Endothelial cell of umbilical vein (primary cell): ENCODE data around the gene PTPRZ1.

ENCODE experiments used
- CTCF ChIP-seq, 2 donors: IDR thresholded peaks; 1 replicate in 1 of 2; 2 replicates in 1 of 2; pipeline ENCODE4 v1.5.1; 2011; ENCODE audit warnings: low read length in 2 of 2, mild to moderate bottlenecking in 2 of 2, moderate library complexity in 2 of 2, control low read depth in 1 of 2, inconsistent platforms in 1 of 2, low read depth in 1 of 2; ENCODE audit not compliant: insufficient read depth in 1 of 2; ENCODE audit errors: extremely low read depth in 1 of 2
- EZH2 ChIP-seq: IDR thresholded peaks from 2 replicates; pipeline ENCODE4 v1.6.1; 2012; ENCODE audit warnings: borderline replicate concordance, low read depth, mild to moderate bottlenecking, moderate library complexity, low read length, inconsistent platforms; ENCODE audit not compliant: severe bottlenecking
- FOS ChIP-seq: IDR thresholded peaks from 2 replicates; pipeline ENCODE4 v1.6.1; 2011; ENCODE audit warnings: mild to moderate bottlenecking, low read length, moderate library complexity, borderline replicate concordance; ENCODE audit not compliant: insufficient read depth
- GATA2 ChIP-seq: IDR thresholded peaks from 2 replicates; pipeline ENCODE4 v1.7.0; 2011; ENCODE audit warnings: low read depth, mild to moderate bottlenecking, moderate library complexity, mixed read lengths, low read length; ENCODE audit not compliant: insufficient read length, insufficient read depth
- POLR2A ChIP-seq: IDR thresholded peaks from 2 replicates; pipeline ENCODE4 v1.6.1; 2012; ENCODE audit warnings: low read depth, mild to moderate bottlenecking, control low read depth, low read length
- POLR2AphosphoS5 ChIP-seq: IDR thresholded peaks from 2 replicates; pipeline ENCODE4 v1.6.1; 2012; ENCODE audit warnings: low read depth, mild to moderate bottlenecking, control low read depth, low read length, moderate library complexity; ENCODE audit not compliant: insufficient read depth

- TF ChIP-seq CTCF (IDR thresholded peaks at IDR 0.05; ENCODE audit: extremely low read depth in 1 of 2, insufficient read depth in 1 of 2, low read depth in 1 of 2, low read length in 2 of 2) (no peak), GATA2 (no peak), POLR2AphosphoS5 (no peak), EZH2 (no peak), POLR2A (no peak), FOS (no peak)
Observed at GRCh38 chr7:121916211-121916610, 43.2 kb downstream of the PTPRZ1 start.
